ENCODE data around the gene NKD1.

NKD1 gene

DNA sequence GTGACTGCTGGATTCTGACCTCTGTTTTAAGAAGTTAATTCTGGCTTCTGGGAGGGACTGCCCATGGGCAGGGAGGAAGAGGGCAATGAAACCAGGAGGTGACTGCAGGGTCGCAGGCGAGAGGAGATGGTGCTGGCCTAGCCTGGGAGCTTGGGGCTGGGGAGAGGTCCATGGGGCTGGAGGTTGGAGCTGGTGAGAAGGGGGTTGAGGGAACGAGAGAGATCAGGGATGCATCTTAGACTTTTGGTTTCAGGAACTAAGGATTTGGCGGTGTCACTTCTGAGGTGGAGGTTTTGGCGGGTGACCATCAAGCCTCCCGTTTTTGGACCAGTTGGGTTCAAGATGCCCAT, 64.6 kb downstream of the NKD1 start:
- no peak for TF ChIP-seq JUND (IDR thresholded peaks at IDR 0.05; ENCODE audit: low read depth)
- no peak for DNase-seq (ENCODE audit: low read depth in 1 of 2, low spot score in 1 of 2)
- in situ Hi-C loops (cut with HindIII; ENCODE audit: low pct_unique_long_range_greater_than_20kb, low sequenced_read_pairs) = no loop called here

DNA sequence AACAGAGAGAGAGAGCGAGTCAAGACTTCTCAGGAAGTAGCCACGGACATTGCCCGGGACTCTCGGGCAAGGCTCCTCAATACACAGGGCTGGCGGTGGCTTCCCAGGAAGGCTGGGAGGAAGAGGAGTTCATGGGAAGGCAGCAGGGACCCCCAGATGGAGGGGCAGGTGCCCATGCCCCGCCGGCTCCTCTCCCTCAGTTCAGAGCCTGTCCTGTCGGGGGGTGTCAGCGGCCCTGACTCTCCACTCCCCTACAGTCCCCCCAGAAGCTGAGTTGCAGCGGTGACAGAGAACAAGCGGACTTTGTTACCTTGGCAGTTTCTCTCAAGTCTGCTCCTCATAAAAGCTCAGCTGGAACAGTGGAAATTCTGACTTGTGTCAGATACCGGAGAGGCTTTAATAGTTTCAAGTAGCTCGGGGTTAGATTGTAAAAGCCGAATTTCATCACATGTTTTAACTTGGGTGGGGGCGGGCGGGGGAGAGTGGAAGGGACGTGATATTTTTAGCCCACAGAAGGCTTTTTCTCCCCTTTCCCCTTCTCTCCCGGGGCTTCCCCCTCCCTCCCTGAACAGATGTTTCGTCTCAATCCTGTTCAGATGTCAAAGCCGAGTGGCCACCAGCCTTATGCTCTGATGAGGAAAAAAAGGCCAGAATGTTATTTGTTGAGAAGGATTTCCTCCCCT, 65.2 kb downstream of the NKD1 start:
- in situ Hi-C loops (cut with HindIII; ENCODE audit: low pct_unique_long_range_greater_than_20kb, low sequenced_read_pairs) = no loop called here
- TF ChIP-seq JUND (IDR thresholded peaks at IDR 0.05; ENCODE audit: low read depth) = no peak
- no peak for DNase-seq (ENCODE audit: low read depth in 1 of 2, low spot score in 1 of 2)

- in situ Hi-C loops (cut with HindIII; ENCODE audit: low pct_unique_long_range_greater_than_20kb, low sequenced_read_pairs) = no loop called here
- TF ChIP-seq JUND (IDR thresholded peaks at IDR 0.05; ENCODE audit: low read depth) = no peak
- DNase-seq (ENCODE audit: low read depth in 1 of 2, low spot score in 1 of 2) = no peak
Measured at GRCh38 chr16:50613964-50614474, 65.8 kb downstream of the NKD1 start.

- DNase-seq (ENCODE audit: low read depth in 1 of 2, low spot score in 1 of 2) = no peak
- in situ Hi-C loops (cut with HindIII; ENCODE audit: low pct_unique_long_range_greater_than_20kb, low sequenced_read_pairs) = no loop called here
- TF ChIP-seq JUND (IDR thresholded peaks at IDR 0.05; ENCODE audit: low read depth) = no peak
Measured at GRCh38 chr16:50614955-50615724, 66.9 kb downstream of the NKD1 start.

- DNase-seq (ENCODE audit: low read depth in 1 of 2, low spot score in 1 of 2) = no peak
- in situ Hi-C loops (cut with HindIII; ENCODE audit: low pct_unique_long_range_greater_than_20kb, low sequenced_read_pairs) = no loop called here
- TF ChIP-seq JUND (IDR thresholded peaks at IDR 0.05; ENCODE audit: low read depth) = no peak
Measured at GRCh38 chr16:50615891-50616290, 67.7 kb downstream of the NKD1 start.

GRCh38 chr16:50616386-50616785, 68.2 kb downstream of the NKD1 start:
- no peak for DNase-seq (ENCODE audit: low read depth in 1 of 2, low spot score in 1 of 2)

DNA sequence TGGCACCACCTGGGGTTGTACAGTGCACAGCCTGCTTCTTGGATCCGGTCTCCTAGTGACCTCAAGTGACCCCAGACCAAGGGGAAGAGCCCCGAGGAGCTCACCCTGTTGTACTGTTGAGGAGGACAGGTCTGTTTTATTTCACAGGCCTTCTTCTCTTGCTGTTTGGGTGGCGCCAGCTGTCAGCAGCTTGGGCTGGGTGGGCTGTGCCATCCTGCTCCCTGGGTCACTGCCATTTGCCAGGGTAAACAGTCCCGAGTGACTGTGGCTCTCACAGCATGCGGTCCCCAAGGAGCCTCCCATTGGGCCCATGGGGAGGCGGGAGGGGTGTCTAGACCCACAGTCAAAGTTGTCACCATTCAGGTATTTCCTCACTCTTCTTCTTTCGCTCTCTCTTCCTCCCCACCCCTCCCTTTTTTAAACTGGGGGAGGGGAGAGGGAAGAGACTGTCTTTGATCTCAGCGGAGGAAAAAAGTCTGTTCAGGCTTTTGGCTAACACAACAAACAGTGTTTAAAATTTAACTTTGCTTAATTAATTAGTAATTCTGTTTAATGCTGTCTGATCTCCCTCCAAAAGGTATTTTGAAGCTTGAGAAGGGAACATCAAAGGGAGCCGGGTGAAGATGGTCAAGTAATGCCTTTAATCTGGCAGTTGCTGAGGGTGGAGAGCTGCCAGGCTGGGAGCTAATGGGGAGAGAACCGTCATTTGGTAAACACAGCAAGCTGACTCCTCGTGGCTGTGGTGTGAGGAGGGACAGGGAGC, 68.9 kb downstream of the NKD1 start:
- DNase-seq (ENCODE audit: low read depth in 1 of 2, low spot score in 1 of 2) = no peak
- in situ Hi-C loops (cut with HindIII; ENCODE audit: low pct_unique_long_range_greater_than_20kb, low sequenced_read_pairs) = no loop called here
- TF ChIP-seq JUND (IDR thresholded peaks at IDR 0.05; ENCODE audit: low read depth) = no peak

More at GRCh38 chr16:50616386-50616785, 68.2 kb downstream of the NKD1 start:
- in situ Hi-C loops (cut with HindIII; ENCODE audit: low pct_unique_long_range_greater_than_20kb, low sequenced_read_pairs) = no loop called here
- TF ChIP-seq JUND (IDR thresholded peaks at IDR 0.05; ENCODE audit: low read depth) = no peak

- in situ Hi-C loops (cut with HindIII; ENCODE audit: low pct_unique_long_range_greater_than_20kb, low sequenced_read_pairs) = no loop called here
- TF ChIP-seq JUND (IDR thresholded peaks at IDR 0.05; ENCODE audit: low read depth) = no peak
- no peak for DNase-seq (ENCODE audit: low read depth in 1 of 2, low spot score in 1 of 2)
Measured at GRCh38 chr16:50617646-50618184, 69.5 kb downstream of the NKD1 start.

GRCh38 chr16:50618238-50618918, 70.2 kb downstream of the NKD1 start:
- in situ Hi-C loops (cut with HindIII; ENCODE audit: low pct_unique_long_range_greater_than_20kb, low sequenced_read_pairs) = no loop called here
- no peak for DNase-seq (ENCODE audit: low read depth in 1 of 2, low spot score in 1 of 2)
- no peak for TF ChIP-seq JUND (IDR thresholded peaks at IDR 0.05; ENCODE audit: low read depth)

GRCh38 chr16:50619702-50620491, 71.7 kb downstream of the NKD1 start:
- TF ChIP-seq JUND (IDR thresholded peaks at IDR 0.05; ENCODE audit: low read depth) = no peak
- DNase-seq (ENCODE audit: low read depth in 1 of 2, low spot score in 1 of 2) = no peak
- in situ Hi-C loops (cut with HindIII; ENCODE audit: low pct_unique_long_range_greater_than_20kb, low sequenced_read_pairs) = no loop called here

- no peak for DNase-seq (ENCODE audit: low read depth in 1 of 2, low spot score in 1 of 2)
- in situ Hi-C loops (cut with HindIII; ENCODE audit: low pct_unique_long_range_greater_than_20kb, low sequenced_read_pairs) = no loop called here
- no peak for TF ChIP-seq JUND (IDR thresholded peaks at IDR 0.05; ENCODE audit: low read depth)
Measured at GRCh38 chr16:50620646-50621451, 72.7 kb downstream of the NKD1 start.

All from T47D (cell line).